ENCODE results near the gene CUX1.
"Not testable (repeated sequence)": the region's sequence is repeated elsewhere in the genome, so short reads cannot be mapped to it uniquely, and the experiment has no call there.

CUX1 gene, protein sequence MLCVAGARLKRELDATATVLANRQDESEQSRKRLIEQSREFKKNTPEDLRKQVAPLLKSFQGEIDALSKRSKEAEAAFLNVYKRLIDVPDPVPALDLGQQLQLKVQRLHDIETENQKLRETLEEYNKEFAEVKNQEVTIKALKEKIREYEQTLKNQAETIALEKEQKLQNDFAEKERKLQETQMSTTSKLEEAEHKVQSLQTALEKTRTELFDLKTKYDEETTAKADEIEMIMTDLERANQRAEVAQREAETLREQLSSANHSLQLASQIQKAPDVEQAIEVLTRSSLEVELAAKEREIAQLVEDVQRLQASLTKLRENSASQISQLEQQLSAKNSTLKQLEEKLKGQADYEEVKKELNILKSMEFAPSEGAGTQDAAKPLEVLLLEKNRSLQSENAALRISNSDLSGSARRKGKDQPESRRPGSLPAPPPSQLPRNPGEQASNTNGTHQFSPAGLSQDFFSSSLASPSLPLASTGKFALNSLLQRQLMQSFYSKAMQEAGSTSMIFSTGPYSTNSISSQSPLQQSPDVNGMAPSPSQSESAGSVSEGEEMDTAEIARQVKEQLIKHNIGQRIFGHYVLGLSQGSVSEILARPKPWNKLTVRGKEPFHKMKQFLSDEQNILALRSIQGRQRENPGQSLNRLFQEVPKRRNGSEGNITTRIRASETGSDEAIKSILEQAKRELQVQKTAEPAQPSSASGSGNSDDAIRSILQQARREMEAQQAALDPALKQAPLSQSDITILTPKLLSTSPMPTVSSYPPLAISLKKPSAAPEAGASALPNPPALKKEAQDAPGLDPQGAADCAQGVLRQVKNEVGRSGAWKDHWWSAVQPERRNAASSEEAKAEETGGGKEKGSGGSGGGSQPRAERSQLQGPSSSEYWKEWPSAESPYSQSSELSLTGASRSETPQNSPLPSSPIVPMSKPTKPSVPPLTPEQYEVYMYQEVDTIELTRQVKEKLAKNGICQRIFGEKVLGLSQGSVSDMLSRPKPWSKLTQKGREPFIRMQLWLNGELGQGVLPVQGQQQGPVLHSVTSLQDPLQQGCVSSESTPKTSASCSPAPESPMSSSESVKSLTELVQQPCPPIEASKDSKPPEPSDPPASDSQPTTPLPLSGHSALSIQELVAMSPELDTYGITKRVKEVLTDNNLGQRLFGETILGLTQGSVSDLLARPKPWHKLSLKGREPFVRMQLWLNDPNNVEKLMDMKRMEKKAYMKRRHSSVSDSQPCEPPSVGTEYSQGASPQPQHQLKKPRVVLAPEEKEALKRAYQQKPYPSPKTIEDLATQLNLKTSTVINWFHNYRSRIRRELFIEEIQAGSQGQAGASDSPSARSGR (N-terminal part only)

DNA sequence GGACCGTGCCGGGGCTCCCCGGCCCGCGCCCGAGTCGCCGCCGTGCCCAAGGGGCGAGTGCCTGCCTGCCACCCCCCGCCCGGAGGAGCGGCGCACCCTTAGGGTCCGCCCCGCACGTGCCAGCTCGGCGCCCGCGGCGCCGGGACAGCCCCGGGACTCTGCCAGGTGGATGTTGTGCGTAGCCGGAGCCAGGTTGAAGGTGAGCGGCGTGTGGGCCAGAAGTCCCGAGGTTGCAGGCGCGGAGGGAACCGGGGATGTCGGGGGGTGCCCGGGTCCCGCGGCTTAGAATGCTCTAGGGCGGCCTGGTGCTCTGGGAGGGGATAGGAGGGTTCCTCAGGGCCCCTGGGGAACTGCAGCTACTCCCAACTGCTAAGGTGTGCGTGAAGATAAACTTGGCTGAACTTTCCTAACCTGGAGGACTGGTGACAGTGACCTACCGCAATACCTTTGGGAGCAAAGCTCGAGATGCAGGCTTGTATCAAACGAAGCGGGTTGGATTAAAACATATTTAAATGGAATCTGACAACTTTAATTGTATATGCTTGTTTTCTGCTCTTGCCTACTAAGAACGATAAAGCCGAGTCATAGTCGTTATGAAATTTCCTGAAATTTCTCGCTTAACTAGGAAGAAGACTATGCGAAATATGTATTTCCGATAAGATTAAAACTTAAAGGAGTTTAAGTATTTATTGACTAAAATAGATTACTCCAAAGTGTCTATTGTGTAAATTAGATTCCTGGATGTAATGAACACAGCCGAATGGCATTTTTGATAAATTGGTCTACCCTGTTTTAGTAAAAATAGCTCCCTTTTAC, at the start of gene CUX1:
Gene CUX1 (plus strand): TSS at position 156 of the 816 bp plus-strand sequence. CDS start 14 bp downstream, at position 170.
- peak; percentile 70 for DNase-seq

DNA sequence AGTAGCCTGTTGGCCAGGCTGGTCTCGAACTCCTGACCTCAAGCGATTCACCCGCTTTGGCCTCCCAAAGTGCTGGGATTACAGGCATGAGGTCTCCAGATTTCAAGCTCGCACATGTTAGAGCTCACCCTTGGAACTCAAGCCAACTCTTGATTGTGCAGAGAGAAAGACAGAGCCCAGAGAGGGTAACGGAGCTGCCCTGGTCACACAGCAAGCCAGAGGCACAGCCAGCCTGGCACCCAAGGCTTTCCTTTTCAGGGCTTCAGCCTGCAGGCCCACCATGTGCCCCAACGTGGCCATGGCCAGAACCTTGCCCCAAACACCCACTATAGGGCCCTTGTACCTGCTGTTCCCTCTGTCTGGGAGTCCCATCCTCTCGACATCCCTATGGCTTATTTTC, 49.1 kb upstream of the CUX1 start:
- DNase-seq: no peak

DNA sequence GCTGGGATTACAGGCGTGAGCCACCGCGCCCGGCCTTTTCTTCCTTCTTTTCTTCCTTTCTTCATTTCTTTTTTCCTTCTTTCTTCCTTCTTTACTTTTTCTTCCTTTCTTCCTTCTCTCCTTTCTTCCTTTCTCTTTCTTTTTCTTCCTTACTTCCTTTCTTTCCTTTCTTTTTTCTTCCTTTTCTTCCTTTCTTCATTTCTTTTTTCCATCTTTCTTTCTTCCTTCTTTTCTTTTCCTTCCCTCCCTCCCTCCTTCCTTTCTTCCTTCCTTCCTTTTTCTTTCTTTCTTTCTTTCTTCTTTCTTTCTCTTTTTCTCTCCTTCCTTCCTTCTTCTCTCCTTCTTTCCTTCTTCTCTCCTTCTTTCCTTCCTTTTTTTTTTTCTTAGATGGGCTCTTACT, 47.0 kb upstream of the CUX1 start:
- no peak for DNase-seq

DNA sequence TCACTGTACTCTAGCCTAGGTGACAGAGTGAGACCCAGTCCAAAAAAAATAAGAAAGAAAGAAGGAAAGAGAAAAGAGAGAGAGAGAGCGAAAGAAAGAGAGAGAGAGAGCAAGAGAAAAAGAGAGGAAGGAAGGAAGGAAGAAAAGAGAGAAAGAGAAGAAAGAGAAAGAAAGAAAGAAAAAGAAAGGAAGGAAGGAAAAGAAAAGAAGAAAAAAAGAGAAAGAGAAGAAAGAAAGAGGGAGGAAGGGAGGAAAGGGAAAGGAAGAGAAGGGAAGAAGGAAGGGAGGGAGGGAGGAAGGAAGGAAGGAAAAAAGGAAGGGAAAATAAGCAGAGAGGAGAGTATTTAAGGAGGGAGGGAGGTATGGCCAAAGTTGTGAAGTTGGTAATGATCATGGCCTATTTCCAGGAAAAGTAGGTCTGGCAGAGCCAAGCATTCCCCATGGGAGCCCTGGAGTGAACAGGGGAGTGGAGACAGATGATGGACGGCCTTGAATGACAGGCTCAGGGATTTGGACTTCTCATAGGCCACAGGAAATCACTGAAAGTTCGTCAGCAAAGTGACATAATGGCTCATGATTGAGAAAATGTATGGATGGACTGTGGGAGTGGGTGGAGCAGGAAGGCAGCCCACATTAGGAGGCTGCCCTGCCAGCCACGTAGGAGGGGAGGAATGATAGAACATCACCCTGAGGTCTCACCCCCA, 44.8 kb upstream of the CUX1 start:
- peak; percentile 63 for DNase-seq

DNA sequence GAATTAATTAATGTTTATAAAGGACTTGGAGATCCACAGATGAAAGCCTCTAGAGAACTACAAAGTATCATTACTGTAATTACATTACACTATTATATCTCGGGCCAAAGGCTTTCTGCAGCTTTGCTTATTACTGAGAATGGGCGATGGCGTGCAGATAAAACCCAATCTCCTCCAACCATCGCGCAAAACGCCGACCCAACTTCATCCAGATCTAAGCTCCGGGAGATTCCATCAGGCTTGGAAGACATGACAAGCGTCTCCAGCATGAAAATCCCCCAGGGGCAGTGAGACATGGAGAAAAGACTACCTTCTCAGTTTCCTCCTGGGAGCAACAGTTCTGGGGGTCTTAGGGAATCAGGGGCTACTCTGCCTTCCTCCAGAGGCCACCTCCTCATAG, 42.2 kb upstream of the CUX1 start:
- no peak for DNase-seq

DNA sequence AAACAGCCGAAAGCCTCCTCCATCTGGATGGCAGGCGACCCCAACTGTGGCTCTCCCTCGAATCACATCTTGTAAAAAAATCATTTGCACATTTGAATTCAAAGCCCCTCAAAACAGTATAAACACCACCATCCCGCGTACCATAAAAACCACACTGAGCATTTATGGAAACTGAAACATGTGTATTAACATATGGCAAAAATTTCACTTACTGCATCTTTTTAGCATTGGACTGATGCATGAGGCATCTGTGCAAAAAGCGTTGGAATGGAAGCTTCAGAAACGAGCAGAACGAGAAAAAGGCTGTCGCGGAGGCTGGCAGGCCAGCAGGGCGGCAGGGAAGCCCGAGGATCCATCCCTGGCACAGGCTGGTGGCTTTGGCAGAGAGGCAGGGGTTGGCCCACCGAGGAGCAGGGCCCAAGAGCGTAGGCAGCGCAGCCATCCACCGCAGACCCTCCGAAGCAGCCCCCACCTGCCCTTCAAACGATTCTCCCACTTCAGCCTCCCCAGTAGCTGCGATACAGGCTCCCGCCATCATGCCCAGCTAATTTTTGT, 39.3 kb upstream of the CUX1 start:
- no peak for DNase-seq

DNA sequence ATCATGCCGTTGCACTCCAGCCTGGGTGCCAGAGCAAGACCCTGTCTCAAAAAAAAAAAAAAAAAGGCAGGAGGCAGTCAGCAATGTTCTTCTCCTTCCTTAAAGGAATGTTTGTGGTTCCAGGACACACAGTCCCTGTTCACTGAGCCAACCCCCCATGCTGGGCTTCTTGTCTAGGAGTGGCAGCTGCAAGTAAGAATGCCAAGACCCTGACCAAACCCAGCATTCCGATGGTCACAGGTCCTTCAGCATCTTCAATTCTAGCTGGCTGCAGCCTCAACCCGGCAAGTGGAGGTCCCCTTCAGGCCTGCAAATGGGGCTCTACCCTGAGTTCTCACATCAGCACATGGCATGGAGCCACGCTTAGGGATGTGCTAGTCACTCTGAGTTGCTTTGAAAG, 38.2 kb upstream of the CUX1 start:
- DNase-seq: no peak

DNA sequence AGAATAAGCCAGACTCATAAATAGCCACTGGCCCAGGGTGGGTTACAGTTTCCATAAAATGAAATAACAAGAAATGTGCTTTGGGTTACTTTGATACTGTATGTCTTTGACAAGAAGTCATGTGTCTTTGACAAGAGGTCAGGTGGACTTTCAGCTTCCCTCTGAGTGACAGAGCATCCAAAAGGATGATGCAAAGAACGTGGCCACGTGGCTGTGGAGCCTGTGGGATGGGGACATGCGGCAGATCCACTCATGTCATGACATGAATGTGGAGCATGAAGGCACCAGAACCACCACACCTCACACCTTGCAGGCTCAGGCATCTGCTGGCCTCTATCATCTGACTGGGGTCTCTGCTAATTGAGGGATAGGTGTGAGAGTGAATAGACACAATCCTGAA, 37.1 kb upstream of the CUX1 start:
- no peak for DNase-seq

DNA sequence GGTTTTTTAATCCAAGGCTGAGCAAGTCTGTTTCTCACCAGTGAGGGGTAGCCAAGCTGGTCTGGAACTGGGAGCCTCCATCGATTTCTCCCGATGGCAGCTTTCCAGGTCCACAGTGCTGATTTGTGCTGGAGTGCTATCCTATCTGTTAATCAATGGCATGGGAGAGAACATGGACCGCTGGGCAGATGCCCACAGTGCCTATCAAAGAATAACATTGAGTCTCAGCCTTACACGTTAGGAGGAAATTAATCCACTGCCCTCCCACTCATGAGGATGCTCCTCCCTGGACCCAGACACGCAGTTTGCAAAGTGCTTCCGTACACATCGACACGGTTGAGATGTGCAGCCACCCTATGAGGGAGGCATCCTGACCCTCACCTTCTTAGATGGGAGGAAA, 36.0 kb upstream of the CUX1 start:
- no peak for DNase-seq

DNA sequence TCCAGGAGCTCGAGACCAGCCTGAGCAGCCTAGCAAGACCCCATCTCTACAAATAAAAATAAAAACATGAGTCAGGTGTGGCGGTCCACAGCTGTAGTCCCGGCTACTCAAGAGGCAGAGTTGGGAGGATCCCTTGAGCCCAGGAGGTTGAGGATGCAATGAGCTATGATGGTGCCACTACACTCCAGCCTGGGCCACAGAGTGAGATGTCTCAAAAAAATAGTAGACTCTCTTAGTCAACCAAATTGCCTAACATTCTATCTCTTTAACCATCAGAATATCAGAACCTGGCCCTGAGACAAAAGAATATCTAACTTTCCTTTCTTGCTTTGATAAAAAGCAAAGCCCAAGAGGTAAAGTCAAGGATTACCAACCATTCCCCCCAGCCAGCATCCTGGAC, 35.0 kb upstream of the CUX1 start:
- DNase-seq: no peak

DNA sequence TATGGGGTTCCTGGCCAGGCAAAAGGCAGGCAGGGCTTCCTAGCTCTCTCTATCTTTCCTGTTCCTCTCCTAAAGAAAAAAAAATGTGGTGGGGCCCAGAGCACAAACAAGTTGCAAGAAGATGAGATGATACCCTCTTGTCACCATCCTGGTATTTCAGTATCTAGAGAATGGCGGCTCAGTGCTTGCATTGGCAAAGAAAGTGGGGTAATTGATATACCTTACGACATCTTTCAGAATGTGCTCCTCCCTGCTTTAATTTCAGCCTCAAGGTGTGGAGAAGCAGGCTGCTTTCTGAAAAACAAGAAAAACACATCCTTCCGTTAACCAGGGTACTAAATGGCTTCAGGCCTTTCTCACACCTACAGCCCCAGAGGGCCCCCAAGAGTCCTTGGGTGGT, 34.5 kb upstream of the CUX1 start:
- no peak for DNase-seq

DNA sequence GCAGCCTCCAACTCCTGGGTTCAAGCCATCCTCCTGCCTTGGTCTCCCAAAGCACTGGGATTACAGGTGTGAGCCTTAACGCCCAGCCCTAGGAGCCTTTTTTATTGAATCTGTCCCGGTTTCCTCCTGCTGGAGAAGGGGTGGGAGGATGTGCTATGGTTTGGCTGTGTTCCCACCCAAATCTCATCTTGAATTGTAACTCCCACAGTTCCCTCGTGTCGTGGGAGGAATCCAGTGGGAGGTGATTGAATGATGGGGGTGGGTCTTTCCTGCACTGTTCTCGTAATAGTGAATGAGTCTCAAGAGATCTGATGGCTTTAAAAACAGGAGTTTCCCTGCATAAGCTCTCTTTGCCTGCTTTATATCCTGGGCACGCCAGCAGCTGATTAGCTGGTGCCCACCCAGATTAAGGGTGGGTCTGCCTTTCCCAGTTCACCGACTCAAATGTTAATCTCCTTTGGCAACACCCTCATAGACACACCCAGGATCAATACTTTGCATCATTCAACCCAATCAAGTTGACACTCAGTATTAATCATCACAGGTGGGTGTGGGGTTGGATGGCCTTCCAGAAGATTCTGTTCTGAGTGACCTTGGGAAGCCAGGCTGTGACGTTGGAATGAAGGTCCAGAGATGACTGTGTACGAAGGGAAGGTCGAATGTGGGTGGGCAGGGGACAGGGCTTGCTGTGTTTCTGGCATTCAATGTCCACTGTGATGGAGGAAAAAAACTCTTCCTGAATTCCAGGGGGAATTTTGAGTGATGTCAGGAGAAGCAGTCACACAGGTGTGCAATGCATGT, 33.8 kb upstream of the CUX1 start:
- DNase-seq: no peak

DNA sequence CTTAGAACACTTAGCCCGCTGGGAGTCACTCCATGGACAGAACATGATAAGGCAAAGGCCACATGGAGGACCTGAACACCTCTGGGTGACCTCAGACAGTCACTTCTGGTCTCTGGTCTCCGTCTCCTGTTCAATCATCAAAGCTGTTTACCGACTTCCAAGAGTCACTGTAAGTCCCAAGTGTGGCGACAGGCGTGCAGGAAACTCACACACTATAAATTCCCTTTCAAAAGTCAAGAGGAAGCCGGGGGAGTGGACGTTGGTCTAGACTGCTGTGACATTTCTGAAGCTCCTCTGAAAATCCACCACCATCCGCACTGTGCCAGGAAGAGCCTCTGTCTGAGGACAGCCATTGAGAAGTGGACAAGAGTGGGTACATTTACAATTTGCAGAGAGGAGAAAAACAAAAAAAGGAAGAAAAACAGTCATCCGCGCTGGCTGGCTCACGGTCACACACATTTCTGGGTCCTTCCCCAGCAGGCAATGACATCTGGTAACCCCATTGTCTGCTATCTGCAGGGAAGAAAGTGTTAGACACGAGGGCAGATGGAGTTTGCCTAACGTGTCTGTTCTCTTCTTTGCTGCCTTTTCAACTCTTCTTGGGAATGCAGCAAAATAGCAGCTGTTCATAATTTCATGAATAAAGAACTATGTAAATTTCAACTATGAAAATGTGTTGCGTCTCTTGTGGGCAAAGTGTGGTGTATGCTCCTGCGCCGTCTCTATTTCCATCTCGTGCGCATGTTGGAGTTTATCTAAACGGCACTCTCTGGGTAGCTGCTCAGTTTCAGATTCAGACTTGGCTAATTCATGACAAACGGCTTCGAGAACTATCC, 32.9 kb upstream of the CUX1 start:
- peak; percentile 82 for DNase-seq

DNA sequence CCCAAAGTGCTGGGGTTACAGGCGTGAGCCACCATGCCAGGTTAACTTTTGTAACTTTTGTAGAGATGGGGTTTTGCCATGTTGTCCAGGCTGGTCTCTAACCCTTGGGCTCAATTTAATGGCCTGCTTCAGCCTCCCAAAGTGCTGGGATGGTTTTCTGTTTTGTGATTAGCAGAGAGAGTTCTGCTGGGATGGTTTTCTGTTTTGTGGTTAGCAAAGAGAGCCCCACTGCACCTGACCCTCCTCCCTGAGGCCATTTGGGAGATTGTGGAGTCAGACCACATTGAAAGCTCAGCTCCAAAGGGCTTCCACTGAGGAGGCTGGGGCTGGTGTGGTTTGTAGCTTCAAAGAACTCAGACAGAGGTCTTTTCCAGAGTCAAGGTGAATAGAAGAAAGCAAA, 29.6 kb upstream of the CUX1 start:
- no peak for DNase-seq

DNA sequence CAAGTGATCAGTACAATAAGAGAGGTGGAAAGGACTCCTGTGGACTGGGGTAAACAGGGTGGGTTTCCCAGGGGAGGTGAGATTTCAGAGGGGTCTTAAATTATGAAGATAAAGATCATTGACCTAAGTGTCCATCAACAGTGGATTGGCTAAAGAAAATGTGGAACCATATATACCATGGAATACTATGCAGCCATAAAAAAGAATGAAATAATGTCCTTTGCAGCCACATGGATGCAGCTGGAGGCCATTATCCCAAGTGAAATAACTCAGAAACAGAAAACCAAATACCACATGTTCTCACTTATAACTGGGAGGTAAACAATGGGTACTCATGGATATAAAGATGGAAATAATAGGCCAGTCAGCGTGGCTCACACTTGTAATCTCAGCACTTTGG, 28.9 kb upstream of the CUX1 start:
- DNase-seq: no peak

DNA sequence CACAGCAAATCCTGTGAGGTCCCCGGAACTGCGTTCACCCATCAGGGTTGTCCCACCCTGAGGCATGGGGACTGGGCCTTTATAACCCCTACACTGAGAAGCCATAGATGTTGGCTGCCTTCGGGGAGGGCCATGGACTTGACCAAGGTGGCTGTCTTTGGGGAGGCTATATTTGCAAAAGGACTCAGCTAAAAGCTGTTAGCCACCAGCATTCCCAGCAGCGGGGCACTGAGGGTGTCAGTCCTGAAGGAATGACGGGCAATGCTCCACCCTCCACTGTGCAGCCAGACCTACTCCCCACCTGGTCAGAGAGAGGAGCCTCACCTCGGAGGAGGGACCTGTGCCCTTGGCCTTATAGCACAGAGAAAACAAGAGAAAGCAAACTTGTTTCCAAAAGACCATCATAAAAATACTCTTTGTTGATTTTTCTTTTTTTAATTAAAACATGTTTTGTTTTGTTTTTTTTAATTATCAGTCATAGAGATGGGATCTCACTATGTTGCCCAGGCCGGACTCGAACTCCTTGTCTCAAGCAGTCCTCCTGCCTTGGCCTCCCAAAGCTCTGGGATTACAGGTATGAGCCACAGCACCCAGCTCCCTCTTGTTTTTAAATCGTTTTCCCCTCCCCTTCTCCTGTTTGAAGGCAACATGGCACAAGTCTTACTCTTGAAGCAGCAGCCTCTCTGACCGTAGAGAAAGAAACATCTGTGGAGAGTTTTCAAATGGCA, 26.7 kb upstream of the CUX1 start:
- no peak for DNase-seq

DNA sequence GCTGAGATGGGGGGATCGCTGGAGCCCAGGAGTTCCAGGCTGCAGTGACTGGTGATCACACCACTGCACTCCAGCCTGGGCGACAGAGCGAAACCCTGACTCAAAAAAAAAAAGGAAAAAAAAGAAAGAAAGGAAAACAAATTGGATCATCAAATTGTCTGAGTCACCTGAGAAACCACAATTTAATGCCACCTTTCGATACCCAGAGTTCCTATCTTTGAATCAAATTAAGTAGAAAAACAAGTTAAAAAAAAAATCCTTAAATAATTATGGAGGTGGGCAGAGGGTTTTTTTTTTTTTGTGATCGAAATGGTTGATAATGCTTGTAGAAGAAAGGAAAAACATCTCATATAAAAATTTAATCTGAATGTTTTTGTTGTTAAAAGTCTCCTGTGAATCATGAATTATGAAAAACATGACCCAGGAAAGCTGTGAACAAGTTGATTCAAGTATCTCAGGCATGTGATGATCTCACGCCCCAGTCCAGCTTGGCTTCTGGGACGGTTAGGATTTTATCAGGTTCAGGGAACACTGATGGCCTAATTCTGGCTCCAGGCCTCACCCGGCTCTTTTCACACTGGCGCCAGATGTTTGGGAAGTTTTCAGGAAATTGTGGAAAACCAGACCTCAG, 25.3 kb upstream of the CUX1 start:
- no peak for DNase-seq

DNA sequence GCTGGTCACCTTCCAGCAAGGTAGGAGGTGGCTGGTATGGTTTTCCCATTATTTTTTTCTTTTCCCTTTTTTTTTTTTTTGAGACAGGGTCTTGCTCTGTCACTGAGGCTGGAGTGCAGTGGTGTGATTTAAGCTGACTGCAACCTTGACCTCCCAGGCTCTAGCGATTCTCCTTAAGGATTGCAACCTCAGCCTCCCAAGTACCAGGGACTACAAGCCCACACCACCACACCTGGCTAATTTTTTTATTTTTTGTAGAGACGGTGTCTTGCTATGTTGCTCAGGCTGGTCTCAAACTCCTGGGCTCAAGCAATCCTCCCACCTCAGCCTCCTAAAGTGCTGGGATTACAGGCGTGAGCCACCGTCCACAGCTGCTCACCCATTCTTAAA, 24.7 kb upstream of the CUX1 start:
- not testable (repeated sequence) for DNase-seq
